HepG2 (cell line): ENCODE data around the gene ACADVL. TPM values are rescaled to one million over a fixed set of nuclear protein-coding genes. Genes with fewer than 3 reads are reported as not detected.

Experiments
- ATF7-NPFF ChIP-seq: sonication (generic); formaldehyde crosslinking; IDR thresholded peaks from 2 replicates; pipeline ENCODE4 v1.8.1; 2023; ENCODE audit warnings: mild to moderate bottlenecking, low read depth, missing genetic modification reagents, moderate library complexity
- CC2D1A ChIP-seq: sonication (generic); formaldehyde crosslinking; IDR thresholded peaks from 2 replicates; pipeline ENCODE4 v1.8.1; 2023; ENCODE audit warnings: mild to moderate bottlenecking, missing genetic modification reagents
- FOXA1 ChIP-seq, 2 experiments: fragments of 450-650 bp in 1 of 2; sonication (generic) in 1 of 2; formaldehyde crosslinking in 1 of 2; IDR thresholded peaks; 2 replicates each; pipeline versions ENCODE4 v1.4.0 to v1.6.1; 2016 to 2020; ENCODE audit warnings: missing genetic modification reagents in 1 of 2
- FOXO4 ChIP-seq: sonication (generic); formaldehyde crosslinking; conservative IDR thresholded peaks from 2 replicates; pipeline ENCODE4 v1.8.1; 2023; ENCODE audit warnings: missing genetic modification reagents
- KDM5A ChIP-seq: fragments of 200-600 bp; sonication (generic); IDR thresholded peaks from 2 replicates; pipeline ENCODE4 v1.7.0; 2018; ENCODE audit warnings: antibody characterized with exemption, mild to moderate bottlenecking, low read length, borderline replicate concordance
- KLF11 ChIP-seq: IDR thresholded peaks from 2 replicates; pipeline ENCODE4 v1.6.1; 2016; ENCODE audit warnings: missing compliant biosample characterization
- MAFG ChIP-seq: sonication (generic); formaldehyde crosslinking; IDR thresholded peaks from 2 replicates; pipeline ENCODE4 v1.5.1; 2020; ENCODE audit warnings: mild to moderate bottlenecking, missing genetic modification reagents
- MXD3 ChIP-seq: IDR thresholded peaks from 2 replicates; pipeline ENCODE4 v1.6.1; 2016; ENCODE audit warnings: mild to moderate bottlenecking, missing biosample characterization, missing genetic modification reagents
- MXD4 ChIP-seq: IDR thresholded peaks from 2 replicates; pipeline ENCODE4 v1.6.1; 2016; ENCODE audit warnings: mild to moderate bottlenecking, missing biosample characterization, missing genetic modification reagents
- NFIB ChIP-seq: sonication (generic); formaldehyde crosslinking; IDR thresholded peaks from 2 replicates; pipeline ENCODE4 v1.9.0; 2021; ENCODE audit warnings: missing genetic modification reagents, mild to moderate bottlenecking, borderline replicate concordance
- PHF5A ChIP-seq: IDR thresholded peaks from one replicate; pipeline ENCODE4 v1.6.1; 2018; ENCODE audit warnings: low read depth, missing genetic modification reagents; ENCODE audit not compliant: unreplicated experiment
- RNF219 ChIP-seq: sonication (generic); formaldehyde crosslinking; IDR thresholded peaks from 2 replicates; pipeline ENCODE4 v1.5.0; 2020; ENCODE audit warnings: mild to moderate bottlenecking, missing genetic modification reagents
- RORA ChIP-seq: sonication (generic); formaldehyde crosslinking; IDR thresholded peaks from 2 replicates; pipeline ENCODE4 v1.5.0; 2020; ENCODE audit warnings: mild to moderate bottlenecking, missing genetic modification reagents, moderate library complexity
- SMARCE1 ChIP-seq: fragments of 450-650 bp; IDR thresholded peaks from 2 replicates; pipeline ENCODE4 v1.6.1; 2017; ENCODE audit warnings: borderline replicate concordance
- SMC3 ChIP-seq: IDR thresholded peaks from 2 replicates; pipeline ENCODE4 v1.6.1; 2011; ENCODE audit warnings: low read length, improper control_type of control experiment
- SP1 ChIP-seq, 2 experiments: fragments of 450-650 bp in 1 of 2; sonication (generic) in 1 of 2; formaldehyde crosslinking in 1 of 2; IDR thresholded peaks; 2 replicates each; pipeline versions ENCODE4 v1.4.0 to v1.6.1; 2016 to 2020; ENCODE audit warnings: missing genetic modification reagents in 1 of 2
- SRSF4 ChIP-seq: fragments of 200-400 bp; formaldehyde crosslinking; IDR thresholded peaks from one replicate; pipeline ENCODE4 v1.6.1; 2018; ENCODE audit warnings: mild to moderate bottlenecking, low read depth, low read length, moderate library complexity; ENCODE audit not compliant: poor library complexity, severe bottlenecking
- SSRP1 ChIP-seq: IDR thresholded peaks from 2 replicates; pipeline ENCODE4 v1.6.1; 2016; ENCODE audit warnings: control low read depth
- SYNCRIP ChIP-seq: fragments of 200-400 bp; formaldehyde crosslinking; IDR thresholded peaks from 2 replicates; pipeline ENCODE4 v1.6.1; 2018; ENCODE audit warnings: mild to moderate bottlenecking, low read depth, low read length; ENCODE audit not compliant: insufficient read depth
- TERF1 ChIP-seq: sonication (generic); formaldehyde crosslinking; IDR thresholded peaks from 2 replicates; pipeline ENCODE4 v1.8.0; 2022; ENCODE audit warnings: mild to moderate bottlenecking, missing genetic modification reagents, moderate library complexity
- ZFP36L1 ChIP-seq: sonication (generic); formaldehyde crosslinking; IDR thresholded peaks from 2 replicates; pipeline ENCODE4 v1.8.0; 2022; ENCODE audit warnings: mild to moderate bottlenecking, missing genetic modification reagents, moderate library complexity
- ZNF691 ChIP-seq: sonication (generic); formaldehyde crosslinking; IDR thresholded peaks from 2 replicates; pipeline ENCODE4 v1.4.0; 2020; ENCODE audit warnings: missing genetic modification reagents, low read depth, mild to moderate bottlenecking, borderline replicate concordance
- ZNF841 ChIP-seq: sonication (generic); formaldehyde crosslinking; IDR thresholded peaks from 2 replicates; pipeline ENCODE4 v1.8.1; 2023; ENCODE audit warnings: missing genetic modification reagents, borderline replicate concordance
- ZZZ3 ChIP-seq: sonication (generic); formaldehyde crosslinking; IDR thresholded peaks from 2 replicates; pipeline ENCODE4 v1.4.0; 2020; ENCODE audit warnings: missing genetic modification reagents, mild to moderate bottlenecking, borderline replicate concordance
- polyA plus RNA-seq, 8 experiments: library from polyadenylated mRNA; depleted of rRNA in 3 of 8; stranded (reverse) in 7 of 8; unstranded in 1 of 8; fragments of >200 nt; fragmentation: Illumina TruSeq in 4 of 8; extraction: Trizol in 4 of 8; gene quantifications; 2 replicates each; pipeline versions ENCODE4 v1.2.1 to v1.2.3, GENCODE V29; 2011 to 2016; ENCODE audit warnings: low read depth in 4 of 8, missing spikeins in 1 of 8, mixed read lengths in 1 of 8; ENCODE audit not compliant: insufficient read depth in 1 of 8
- total RNA-seq, 5 experiments: library from RNA; depleted of rRNA; stranded (reverse); fragments of >200 nt; fragmentation: Illumina TruSeq; extraction: Trizol; gene quantifications; 2 replicates each; pipeline ENCODE4 v1.2.3, GENCODE V29; 2016; ENCODE audit warnings: low read depth in 1 of 5

Gene ACADVL
- total and polyA plus RNA-seq, 2 of the 13 experiments (the other 11 are each of a cell fraction or from before 2014, with no cell fraction given): 219 to 412 TPM

- no peak for TF ChIP-seq FOXO4
- TF ChIP-seq MXD3 (CRISPR knock-in tag): no peak
- TF ChIP-seq KLF11 (CRISPR knock-in tag): no peak
- TF ChIP-seq FOXA1 (IDR thresholded peaks at IDR 0.05): no peak
- TF ChIP-seq FOXA1 (CRISPR knock-in tag; IDR thresholded peaks at IDR 0.05): no peak
- no peak; the same call in 1 of the 2 replicates for TF ChIP-seq SSRP1 (CRISPR knock-in tag)
- TF ChIP-seq MAFG: no peak
- no peak for TF ChIP-seq CC2D1A (CRISPR knock-in tag)
- 0 out of 2 replicates have a peak, but pooled peaks have one; percentile 36 for TF ChIP-seq MXD4 (CRISPR knock-in tag)
- TF ChIP-seq ZFP36L1 (CRISPR knock-in tag): no peak
- TF ChIP-seq SMC3: no peak
- no peak for TF ChIP-seq RORA (CRISPR knock-in tag)
- no peak for TF ChIP-seq NFIB (CRISPR knock-in tag)
- no peak for TF ChIP-seq ZNF691 (CRISPR knock-in tag)
- no peak for TF ChIP-seq SMARCE1
- no peak for TF ChIP-seq PHF5A
- no peak for TF ChIP-seq SP1 (IDR thresholded peaks at IDR 0.05)
- TF ChIP-seq SP1 (CRISPR knock-in tag; IDR thresholded peaks at IDR 0.05): no peak
- TF ChIP-seq ATF7-NPFF: no peak; the same call in 1 of the 2 replicates
- no peak for TF ChIP-seq KDM5A
- TF ChIP-seq ZNF841 (CRISPR knock-in tag): no peak
- no peak for TF ChIP-seq SRSF4
- TF ChIP-seq TERF1 (CRISPR knock-in tag): no peak
- no peak for TF ChIP-seq RNF219 (CRISPR knock-in tag)
- TF ChIP-seq SYNCRIP: no peak
- no peak for TF ChIP-seq ZZZ3 (CRISPR knock-in tag)
These were observed 41.7 kb upstream of the ACADVL start (continued) for GRCh38 chr17:7177954-7178477.
